Ovary (tissue), 9 donors: ENCODE measurements around the gene HNF1A. TPM values are rescaled to one million over a fixed set of nuclear protein-coding genes. Genes with fewer than 3 reads are reported as not detected.

Experiments
- DNase-seq, 5 donors: peaks; one replicate each; pipeline ENCODE4 v3.0.0-alpha.2; 2019 to 2020
- H3K27ac ChIP-seq, 2 donors: fragments of 200-600 bp; one replicate each; pipeline versions ENCODE4 v1.5.1 to v1.8.0; 2019 to 2022
- H3K27me3 ChIP-seq: fragments of 200-600 bp; one replicate; pipeline ENCODE4 v1.8.0; 2022
- H3K36me3 ChIP-seq: fragments of 200-600 bp; sonication (generic); one replicate; pipeline ENCODE4 v1.5.1; 2019
- H3K4me1 ChIP-seq: one replicate; pipeline ENCODE4 v1.8.1; 2013; ENCODE audit warnings: mild to moderate bottlenecking, moderate library complexity; ENCODE audit not compliant: insufficient read depth
- H3K4me3 ChIP-seq: fragments of 200-600 bp; sonication (generic); one replicate; pipeline ENCODE4 v1.5.1; 2017
- H3K9me3 ChIP-seq, 2 donors: fragments of 200-600 bp in 1 of 2; sonication (generic) in 1 of 2; one replicate each; pipeline versions ENCODE4 v1.5.1 to v1.8.1; 2013 to 2019; ENCODE audit warnings: mild to moderate bottlenecking in 1 of 2, moderate library complexity in 1 of 2
- EP300 ChIP-seq: sonication (generic); formaldehyde crosslinking; IDR thresholded peaks from one replicate; pipeline ENCODE4 v1.6.1; 2017; ENCODE audit warnings: antibody characterized with exemption
- POLR2A ChIP-seq: fragments of 450-650 bp; IDR thresholded peaks from one replicate; pipeline ENCODE4 v1.6.1; 2017; ENCODE audit warnings: antibody characterized with exemption, mild to moderate bottlenecking, moderate library complexity
- WGBS, 3 donors: extraction: QIAGEN DNeasy Blood & Tissue Kit in 1 of 3; methylation state at CpG; one replicate each; pipeline versions ENCODE4 v1.1.5 to v1.1.7; 2013 to 2017; 5-methylcytosine and 5-hydroxymethylcytosine counted together
- intact Hi-C, 4 donors: fragments of 100-400 bp; cut with DNase I; formaldehyde crosslinking; loops; one replicate each; pipeline versions ENCODE4 v1.11.0 to v1.15.1; 2022 to 2023
- polyA plus RNA-seq, 2 donors: library from polyadenylated mRNA; stranded (reverse); fragments of 200-250 nt in 1 of 2; fragments of 350-450 nt in 1 of 2; fragmentation: Illumina TruSeq in 1 of 2; extraction: RNeasy Lipid Tissue Mini Kit (QIAGEN cat#74804) in 1 of 2; gene quantifications; one replicate each; pipeline ENCODE4 v1.2.3, GENCODE V29; 2013 to 2014
- total RNA-seq, 7 donors: library from RNA; depleted of rRNA in 2 of 7; stranded (reverse); fragments of >200 nt in 2 of 7; fragmentation: NEBNext Ultra II Directional in 3 of 7; extraction: Animal tissue kit (Norgen Biotek cat#: 25700) in 3 of 7; gene quantifications; one replicate each; pipeline versions ENCODE4 v1.1.0 to v1.2.4, GENCODE V29; 2016 to 2023
- TF ChIP-seq, protein P1 (sequence below), 3 donors: fragments of 450-650 bp in 2 of 3; fragments of 200-600 bp in 1 of 3; IDR thresholded peaks; one replicate each; pipeline versions ENCODE4 v1.5.1 to v1.8.0; 2016 to 2022; ENCODE audit warnings: antibody characterized with exemption in 3 of 3, mild to moderate bottlenecking in 1 of 3
- donor health status: DM: no; HTN: no; CAD: no; lungs with moderate emphysema.
- donor health status: DM: no; HTN: no; CAD: no.
- donor health status: Bipolar disorder and iron deficiency.
- donor health status: DM: yes; HTN: yes; CAD: no.
- donor health status: DM: no; HTN: no; CAD: no.
- donor health status: DM: yes; HTN: yes; CAD: no.

HNF1A gene
- total and polyA plus RNA-seq, 9 donors: 0.10 to 1.4 (median 0.17) TPM; not detected in 5

DNA sequence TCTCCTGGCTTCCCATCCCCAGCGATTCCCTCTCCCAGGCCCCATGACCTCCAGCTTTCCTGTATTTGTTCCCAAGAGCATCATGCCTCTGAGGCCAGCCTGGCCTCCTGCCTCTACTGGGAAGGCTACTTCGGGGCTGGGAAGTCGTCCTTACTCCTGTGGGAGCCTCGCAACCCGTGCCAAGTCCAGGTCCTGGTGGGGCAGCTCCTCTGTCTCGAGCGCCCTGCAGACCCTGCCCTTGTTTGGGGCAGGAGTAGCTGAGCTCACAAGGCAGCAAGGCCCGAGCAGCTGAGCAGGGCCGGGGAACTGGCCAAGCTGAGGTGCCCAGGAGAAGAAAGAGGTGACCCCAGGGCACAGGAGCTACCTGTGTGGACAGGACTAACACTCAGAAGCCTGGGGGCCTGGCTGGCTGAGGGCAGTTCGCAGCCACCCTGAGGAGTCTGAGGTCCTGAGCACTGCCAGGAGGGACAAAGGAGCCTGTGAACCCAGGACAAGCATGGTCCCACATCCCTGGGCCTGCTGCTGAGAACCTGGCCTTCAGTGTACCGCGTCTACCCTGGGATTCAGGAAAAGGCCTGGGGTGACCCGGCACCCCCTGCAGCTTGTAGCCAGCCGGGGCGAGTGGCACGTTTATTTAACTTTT lies 23.6 kb downstream of the HNF1A start:
- Histone ChIP-seq H3K4me3 (no peak overlapping the region), H3K9me3 (no peaks in the 10 kb centered on the region), H3K36me3 (no peaks in the 10 kb centered on the region), H3K27me3 (no peaks in the 10 kb centered on the region), H3K27ac (no peak overlapping the region), H3K4me1 (no peaks in the 10 kb centered on the region)
- WGBS, 3 donors: 78 to 81% (median 80%) methylated on average over 16 of the region's 16 CpGs
- intact Hi-C loops: no loop called here
- TF ChIP-seq POLR2A (no peak), EP300 (no peak)
- TF ChIP-seq, protein P1, sequence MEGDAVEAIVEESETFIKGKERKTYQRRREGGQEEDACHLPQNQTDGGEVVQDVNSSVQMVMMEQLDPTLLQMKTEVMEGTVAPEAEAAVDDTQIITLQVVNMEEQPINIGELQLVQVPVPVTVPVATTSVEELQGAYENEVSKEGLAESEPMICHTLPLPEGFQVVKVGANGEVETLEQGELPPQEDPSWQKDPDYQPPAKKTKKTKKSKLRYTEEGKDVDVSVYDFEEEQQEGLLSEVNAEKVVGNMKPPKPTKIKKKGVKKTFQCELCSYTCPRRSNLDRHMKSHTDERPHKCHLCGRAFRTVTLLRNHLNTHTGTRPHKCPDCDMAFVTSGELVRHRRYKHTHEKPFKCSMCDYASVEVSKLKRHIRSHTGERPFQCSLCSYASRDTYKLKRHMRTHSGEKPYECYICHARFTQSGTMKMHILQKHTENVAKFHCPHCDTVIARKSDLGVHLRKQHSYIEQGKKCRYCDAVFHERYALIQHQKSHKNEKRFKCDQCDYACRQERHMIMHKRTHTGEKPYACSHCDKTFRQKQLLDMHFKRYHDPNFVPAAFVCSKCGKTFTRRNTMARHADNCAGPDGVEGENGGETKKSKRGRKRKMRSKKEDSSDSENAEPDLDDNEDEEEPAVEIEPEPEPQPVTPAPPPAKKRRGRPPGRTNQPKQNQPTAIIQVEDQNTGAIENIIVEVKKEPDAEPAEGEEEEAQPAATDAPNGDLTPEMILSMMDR (IDR thresholded peaks at IDR 0.05): no peak
- DNase-seq: no peak

DNA sequence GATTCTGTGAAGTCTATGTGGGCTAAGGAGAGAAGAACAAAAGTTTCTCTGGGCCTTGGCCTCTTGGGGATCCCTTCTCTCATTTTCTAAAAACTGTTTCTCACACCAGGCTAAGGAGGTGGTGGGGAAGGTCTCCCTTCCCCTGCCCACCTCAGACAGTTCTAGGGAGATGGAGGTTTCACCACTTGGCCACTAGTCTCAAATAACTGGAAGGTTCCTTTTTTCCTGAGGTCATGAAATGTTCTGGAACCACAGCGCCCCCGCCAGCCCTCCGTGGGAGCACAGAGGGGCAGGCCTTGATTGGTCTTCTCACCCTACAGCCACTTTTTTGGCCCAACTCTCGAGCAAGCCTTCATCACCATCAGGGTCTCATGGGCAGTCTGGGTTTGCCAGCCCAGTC lies 25.3 kb downstream of the HNF1A start:
- no peaks in the 10 kb centered on the region for H3K4me1 ChIP-seq
- no peaks in the 10 kb centered on the region for H3K27me3 ChIP-seq
- no peak overlapping the region for H3K27ac ChIP-seq
- no peaks in the 10 kb centered on the region for H3K36me3 ChIP-seq
- no peak for DNase-seq
- 78 to 84% (median 83%) methylated on average over 4 of the region's 4 CpGs for WGBS, 3 donors
- no peaks in the 10 kb centered on the region for H3K9me3 ChIP-seq
- TF ChIP-seq POLR2A (no peak), EP300 (no peak)
- TF ChIP-seq, protein P1 (IDR thresholded peaks at IDR 0.05): no peak
- intact Hi-C loops: no loop called here
- no peak overlapping the region for H3K4me3 ChIP-seq

DNA sequence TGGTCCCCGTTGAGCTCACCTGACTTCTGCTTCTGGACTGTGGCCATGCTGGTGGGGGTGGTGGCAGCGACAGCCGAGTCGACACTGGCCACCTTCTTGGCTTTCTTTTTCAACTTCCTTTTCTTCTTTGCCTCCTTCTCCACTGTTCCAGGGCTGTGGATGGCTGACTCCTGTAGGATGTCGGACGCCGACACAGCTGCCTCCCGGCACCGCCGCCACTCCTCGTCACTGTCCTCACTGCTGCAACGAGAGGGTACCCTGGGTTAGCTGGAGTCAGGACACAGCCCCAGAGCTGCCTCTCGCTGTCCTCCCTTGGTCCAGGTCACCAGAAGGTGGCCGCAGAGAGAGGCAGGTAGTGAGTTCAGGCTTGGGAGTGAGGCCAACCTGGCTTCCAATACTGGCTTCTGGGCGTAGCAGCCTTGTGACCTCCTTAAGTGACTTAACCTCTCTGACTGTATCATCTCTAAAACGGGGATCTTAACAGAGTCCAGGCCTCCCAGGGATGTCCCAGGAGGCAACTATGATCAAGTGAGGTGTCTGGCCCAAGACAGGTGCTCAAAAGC lies 26.0 kb downstream of the HNF1A start:
- 87 to 93% (median 87%) methylated on average over 16 of the region's 16 CpGs for WGBS, 3 donors
- no peak for DNase-seq
- TF ChIP-seq EP300: no peak
- TF ChIP-seq, protein P1 (IDR thresholded peaks at IDR 0.05): no peak
- no peak for TF ChIP-seq POLR2A
- Histone ChIP-seq H3K4me3 (no peak overlapping the region), H3K4me1 (no peaks in the 10 kb centered on the region), H3K9me3 (no peaks in the 10 kb centered on the region), H3K27me3 (no peaks in the 10 kb centered on the region), H3K27ac (no peak overlapping the region), H3K36me3 (no peaks in the 10 kb centered on the region)
- intact Hi-C loops: no loop called here

DNA sequence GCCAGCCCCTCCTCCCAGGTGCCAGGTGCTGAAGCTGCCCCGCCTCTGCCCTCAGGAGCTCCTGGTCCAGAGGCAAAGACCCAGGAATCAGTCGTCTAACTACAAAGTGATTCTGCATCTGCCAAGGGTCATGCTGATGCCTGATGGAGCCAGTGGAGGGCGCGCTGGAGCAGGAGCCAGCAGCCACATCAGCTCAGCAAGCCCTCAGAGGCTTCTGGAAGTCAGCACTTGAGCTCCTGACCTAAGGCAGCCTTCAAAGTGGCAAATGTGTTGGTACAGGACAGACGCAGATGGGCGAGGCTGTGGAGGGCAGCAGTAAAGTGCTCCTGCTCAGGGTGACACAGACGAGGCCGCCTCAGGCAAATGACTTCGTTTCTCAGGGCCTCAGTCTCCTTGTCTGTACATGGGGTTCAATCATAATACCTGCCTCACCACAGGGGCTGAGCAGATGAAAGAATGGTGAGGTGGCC lies 27.0 kb downstream of the HNF1A start:
- DNase-seq: no peak

More for the DNA sequence above, 27.0 kb downstream of the HNF1A start:
- Histone ChIP-seq H3K27me3 (no peaks in the 10 kb centered on the region), H3K9me3 (no peaks in the 10 kb centered on the region), H3K36me3 (no peaks in the 10 kb centered on the region), H3K27ac (no peak overlapping the region), H3K4me1 (no peaks in the 10 kb centered on the region), H3K4me3 (no peak overlapping the region)
- TF ChIP-seq EP300 (no peak), POLR2A (no peak)
- TF ChIP-seq, protein P1 (IDR thresholded peaks at IDR 0.05): no peak
- WGBS, 3 donors: 62 to 69% (median 64%) methylated on average over 9 of the region's 9 CpGs
- intact Hi-C loops: no loop called here
